ENCODE measurements around the gene TMEM143. TPM values are rescaled to one million over a fixed set of nuclear protein-coding genes. Genes with fewer than 3 reads are reported as not detected.

TMEM143 gene
- total RNA-seq, 1 experiment from 2014 or later: 7.5 TPM

DNA sequence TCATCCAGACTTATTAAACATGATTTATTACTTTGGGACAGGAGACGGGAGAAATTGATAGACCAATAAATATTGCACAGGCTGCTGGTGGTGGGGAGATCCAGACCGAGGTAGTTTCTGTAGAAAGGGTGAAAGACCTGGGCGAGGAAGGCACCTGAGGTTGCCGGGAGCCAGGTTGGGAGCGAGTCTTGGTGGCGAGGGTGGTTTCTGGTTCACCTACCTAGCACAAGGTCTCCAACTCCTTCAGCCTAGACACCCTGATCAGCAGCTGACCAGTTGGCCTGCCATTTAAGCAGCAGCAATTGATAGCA, 31.4 kb downstream of the TMEM143 start:
- Histone ChIP-seq H3K4me3 (ENCODE audit: low read depth, low read length, poor library complexity, severe bottlenecking) (peak overlapping the region; percentile 11), H3K9me3 (ENCODE audit: low read depth, low read length, poor library complexity, severe bottlenecking) (peaks cover 4% of the 10 kb centered on the region), H3K27ac (ENCODE audit: low read depth, low read length, poor library complexity, severe bottlenecking) (peak overlapping the region; percentile 77), H3K27me3 (replicated peaks; ENCODE audit: insufficient read depth, low read depth, low read length, poor library complexity) (no peaks in the 10 kb centered on the region), H3K4me1 (ENCODE audit: insufficient read depth, low read length, poor library complexity, severe bottlenecking) (peaks cover 15% of the 10 kb centered on the region), H3K36me3 (ENCODE audit: insufficient read depth, low read length, poor library complexity, severe bottlenecking) (peaks cover 43% of the 10 kb centered on the region)
- intact Hi-C loops (cut with micrococcal nuclease; ENCODE audit: unreplicated experiment): loop anchor here (5.0 kb wide), 1 partner anchor 60 kb away; the partner anchor contains the start of gene ZNF114
- ChIA-PET CTCF (interaction anchor here (2.0 to 2.4 kb wide), 4 partner anchors 11 to 59 kb away, joined by 9 to 29 read pairs (median 18); partner anchors contain the start of gene KDELR1), POLR2A (ENCODE audit: low non-redundant PET) (interaction anchor here (0.6 kb wide), 1 partner anchor 252 kb away, joined by 4 read pairs; no protein-coding TSS in a partner anchor)
- TF ChIP-seq EZH2 (IDR thresholded peaks at IDR 0.05; ENCODE audit: borderline replicate concordance, low read depth, low read length, poor library complexity, severe bottlenecking) (no peak), CTCF (conservative IDR thresholded peaks at IDR 0.05; ENCODE audit: low read depth, low read length) (no peak)
- no TSS peak for BruUV-seq (replicated peaks)
- DNase-seq (ENCODE audit: low spot score): no peak

DNA sequence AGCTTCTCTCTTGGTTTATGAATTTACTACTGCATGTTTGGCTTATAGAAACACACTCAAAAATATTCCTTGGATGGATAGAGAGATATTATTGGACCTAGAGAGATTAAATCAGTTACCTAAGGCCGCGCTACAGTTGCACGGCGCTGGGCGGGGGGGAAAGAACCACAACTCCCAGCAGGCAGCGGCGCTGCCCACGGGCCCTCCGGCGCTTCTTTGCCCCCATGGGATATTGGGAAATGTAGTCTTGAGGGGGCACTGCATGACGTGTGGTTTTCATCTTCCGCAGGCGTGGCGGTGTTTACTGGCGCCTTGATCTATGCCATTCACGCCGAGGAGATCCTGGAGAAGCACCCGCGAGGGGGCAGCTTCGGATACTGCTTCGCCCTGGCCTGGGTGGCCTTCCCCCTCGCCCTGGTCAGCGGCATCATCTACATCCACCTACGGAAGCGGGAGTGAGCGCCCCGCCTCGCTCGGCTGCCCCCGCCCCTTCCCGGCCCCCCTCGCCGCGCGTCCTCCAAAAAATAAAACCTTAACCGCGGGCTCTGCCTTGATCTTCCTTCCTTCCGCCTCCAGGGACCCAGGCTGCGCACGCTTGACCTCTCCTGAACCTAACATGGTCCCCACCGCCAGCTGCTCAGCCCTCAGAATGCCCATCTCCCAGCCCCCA, 33.6 kb downstream of the TMEM143 start:
- no TSS peak for BruUV-seq (replicated peaks)
- intact Hi-C loops (cut with micrococcal nuclease; ENCODE audit: unreplicated experiment): loop anchor here (5.0 kb wide), 1 partner anchor 58 kb away; the partner anchor contains the start of gene ZNF114
- Histone ChIP-seq H3K36me3 (ENCODE audit: insufficient read depth, low read length, poor library complexity, severe bottlenecking) (peaks cover 43% of the 10 kb centered on the region), H3K4me1 (ENCODE audit: insufficient read depth, low read length, poor library complexity, severe bottlenecking) (peaks cover 26% of the 10 kb centered on the region), H3K4me3 (ENCODE audit: low read depth, low read length, poor library complexity, severe bottlenecking) (no peak overlapping the region), H3K27me3 (replicated peaks; ENCODE audit: insufficient read depth, low read depth, low read length, poor library complexity) (no peaks in the 10 kb centered on the region), H3K27ac (ENCODE audit: low read depth, low read length, poor library complexity, severe bottlenecking) (no peak overlapping the region), H3K9me3 (ENCODE audit: low read depth, low read length, poor library complexity, severe bottlenecking) (peaks cover 4% of the 10 kb centered on the region)
- DNase-seq (ENCODE audit: low spot score): no peak
- ChIA-PET POLR2A (ENCODE audit: low non-redundant PET) (no interaction called here), CTCF (no interaction called here)
- TF ChIP-seq EZH2 (IDR thresholded peaks at IDR 0.05; ENCODE audit: borderline replicate concordance, low read depth, low read length, poor library complexity, severe bottlenecking): no peak
- TF ChIP-seq CTCF (conservative IDR thresholded peaks at IDR 0.05; ENCODE audit: low read depth, low read length): no peak

- Histone ChIP-seq H3K4me1 (ENCODE audit: insufficient read depth, low read length, poor library complexity, severe bottlenecking) (peaks cover 33% of the 10 kb centered on the region), H3K27me3 (replicated peaks; ENCODE audit: insufficient read depth, low read depth, low read length, poor library complexity) (no peaks in the 10 kb centered on the region), H3K9me3 (ENCODE audit: low read depth, low read length, poor library complexity, severe bottlenecking) (peaks cover 4% of the 10 kb centered on the region), H3K27ac (ENCODE audit: low read depth, low read length, poor library complexity, severe bottlenecking) (peak overlapping the region; percentile 14), H3K36me3 (ENCODE audit: insufficient read depth, low read length, poor library complexity, severe bottlenecking) (peaks cover 43% of the 10 kb centered on the region), H3K4me3 (ENCODE audit: low read depth, low read length, poor library complexity, severe bottlenecking) (no peak overlapping the region)
- peak; percentile 64 for DNase-seq (ENCODE audit: low spot score)
- TF ChIP-seq CTCF (conservative IDR thresholded peaks at IDR 0.05; ENCODE audit: low read depth, low read length) (no peak), EZH2 (IDR thresholded peaks at IDR 0.05; ENCODE audit: borderline replicate concordance, low read depth, low read length, poor library complexity, severe bottlenecking) (no peak)
- no TSS peak for BruUV-seq (replicated peaks)
- CTCF ChIA-PET: no interaction called here
- POLR2A ChIA-PET (ENCODE audit: low non-redundant PET): no interaction called here
- intact Hi-C loops (cut with micrococcal nuclease; ENCODE audit: unreplicated experiment): no loop called here
Measured at GRCh38 chr19:48329167-48329891, 34.4 kb downstream of the TMEM143 start.

Data from A673 (cell line).